OCI-LY1 (cell line): Measurements from ENCODE around the gene TOM1L2.

Experiments
- H2AFZ ChIP-seq: fragments of 200-600 bp; sonication (generic), shearing (Covaris generic); 2 replicates; pipeline ENCODE4 v1.6.0; 2014; ENCODE audit warnings: antibody characterized with exemption, mild to moderate bottlenecking, low read length
- H3F3A ChIP-seq: fragments of 200-600 bp; sonication (generic), shearing (Covaris generic); 2 replicates; pipeline ENCODE4 v1.6.0; 2014; ENCODE audit warnings: mild to moderate bottlenecking, antibody characterized with exemption, low read length, moderate library complexity; ENCODE audit not compliant: insufficient read depth
- H3K27ac ChIP-seq: fragments of 200-600 bp; sonication (generic); 2 replicates; pipeline ENCODE4 v1.5.1; 2014; ENCODE audit warnings: low read length, mixed run types, mild to moderate bottlenecking, low read depth; ENCODE audit not compliant: poor library complexity, severe bottlenecking
- H3K27me3 ChIP-seq: fragments of 200-600 bp; sonication (generic); 2 replicates; pipeline ENCODE4 v1.6.0; 2014; ENCODE audit warnings: antibody characterized with exemption, mild to moderate bottlenecking, low read length, moderate library complexity; ENCODE audit not compliant: insufficient read depth
- H3K36me3 ChIP-seq: fragments of 200-600 bp; sonication (generic); 2 replicates; pipeline ENCODE4 v1.6.1; 2014; ENCODE audit warnings: mild to moderate bottlenecking, antibody characterized with exemption, low read length, moderate library complexity, mixed read lengths; ENCODE audit not compliant: insufficient read depth
- H3K4me1 ChIP-seq: fragments of 200-600 bp; sonication (generic); 2 replicates; pipeline ENCODE4 v1.5.1; 2014; ENCODE audit warnings: mild to moderate bottlenecking, low read length, moderate library complexity; ENCODE audit not compliant: insufficient read depth, severe bottlenecking
- H3K4me2 ChIP-seq: fragments of 200-600 bp; sonication (generic), shearing (Covaris generic); 2 replicates; pipeline ENCODE4 v1.6.1; 2014; ENCODE audit warnings: low read length
- H3K4me3 ChIP-seq: fragments of 200-600 bp; sonication (generic); 2 replicates; pipeline ENCODE4 v1.5.1; 2014; ENCODE audit warnings: low read length, low read depth, mild to moderate bottlenecking, mixed read lengths; ENCODE audit not compliant: poor library complexity, severe bottlenecking
- H3K79me2 ChIP-seq: fragments of 200-600 bp; shearing (Covaris generic); 2 replicates; pipeline ENCODE4 v1.6.1; 2016; ENCODE audit warnings: mixed run types, low read length, mixed read lengths; ENCODE audit not compliant: insufficient read depth
- H3K9ac ChIP-seq: fragments of 200-600 bp; sonication (generic), shearing (Covaris generic); 2 replicates; pipeline ENCODE4 v1.6.1; 2014; ENCODE audit warnings: mild to moderate bottlenecking, low read length, mixed read lengths
- H3K9me2 ChIP-seq: fragments of 200-600 bp; sonication (generic), shearing (Covaris generic); 2 replicates; pipeline ENCODE4 v1.6.1; 2014; ENCODE audit warnings: low read depth, mild to moderate bottlenecking, low read length, mixed read lengths
- H3K9me3 ChIP-seq: fragments of 200-600 bp; shearing (Covaris generic); 2 replicates; pipeline ENCODE4 v1.6.1; 2014; ENCODE audit warnings: low read length, mixed read lengths
- H4K20me1 ChIP-seq: fragments of 200-600 bp; sonication (generic), shearing (Covaris generic); 2 replicates; pipeline ENCODE4 v1.6.0; 2016; ENCODE audit warnings: mild to moderate bottlenecking, low read length; ENCODE audit not compliant: insufficient read depth
- EZH2 ChIP-seq: fragments of 200-600 bp; sonication (generic), shearing (Covaris generic); IDR thresholded peaks from 2 replicates; pipeline ENCODE4 v1.8.0; 2017; ENCODE audit warnings: borderline replicate concordance, mixed run types, mild to moderate bottlenecking, antibody characterized with exemption, low read length, moderate library complexity, mixed read lengths
- TF ChIP-seq, protein P1 (sequence below): fragments of 200-600 bp; sonication (generic), shearing (Covaris generic); IDR thresholded peaks from 2 replicates; pipeline ENCODE4 v1.5.1; 2017; ENCODE audit warnings: mild to moderate bottlenecking, antibody characterized with exemption, low read length, moderate library complexity, mixed read lengths

TOM1L2 gene

DNA sequence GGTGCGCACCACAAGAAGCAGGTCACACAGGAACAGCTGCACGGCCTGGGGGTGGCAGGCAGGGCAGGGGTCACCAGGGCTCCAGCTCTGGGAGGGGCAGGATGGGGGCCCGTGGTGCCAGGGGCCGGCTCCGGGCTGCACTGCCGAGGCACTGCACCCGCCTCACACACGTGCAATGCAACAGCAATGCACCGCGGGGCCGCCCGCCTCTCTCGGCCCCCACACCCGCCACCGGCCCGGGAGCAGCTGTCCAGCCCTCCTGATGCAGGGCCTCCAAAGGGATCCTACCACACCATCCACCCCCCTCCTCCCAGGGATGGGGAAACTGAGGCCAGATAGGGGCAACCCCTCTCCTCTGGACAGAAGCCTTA lies 158.5 kb downstream of the TOM1L2 start:
- H3K27me3 ChIP-seq, result no peaks in the 10 kb centered on the region
- H3K4me1 ChIP-seq, result peaks cover 4% of the 10 kb centered on the region
- no peak overlapping the region for H3K9ac ChIP-seq
- H3F3A ChIP-seq, result no peaks in the 10 kb centered on the region
- no peaks in the 10 kb centered on the region for H3K79me2 ChIP-seq
- peaks cover 76% of the 10 kb centered on the region for H3K36me3 ChIP-seq
- H3K4me2 ChIP-seq, result no peak overlapping the region
- H3K9me3 ChIP-seq, result no peaks in the 10 kb centered on the region
- H3K4me3 ChIP-seq, result no peak overlapping the region
- H2AFZ ChIP-seq, result no peak overlapping the region
- H4K20me1 ChIP-seq, result no peaks in the 10 kb centered on the region
- H3K9me2 ChIP-seq, result no peaks in the 10 kb centered on the region
- H3K27ac ChIP-seq, result no peak overlapping the region
- TF ChIP-seq, protein P1, sequence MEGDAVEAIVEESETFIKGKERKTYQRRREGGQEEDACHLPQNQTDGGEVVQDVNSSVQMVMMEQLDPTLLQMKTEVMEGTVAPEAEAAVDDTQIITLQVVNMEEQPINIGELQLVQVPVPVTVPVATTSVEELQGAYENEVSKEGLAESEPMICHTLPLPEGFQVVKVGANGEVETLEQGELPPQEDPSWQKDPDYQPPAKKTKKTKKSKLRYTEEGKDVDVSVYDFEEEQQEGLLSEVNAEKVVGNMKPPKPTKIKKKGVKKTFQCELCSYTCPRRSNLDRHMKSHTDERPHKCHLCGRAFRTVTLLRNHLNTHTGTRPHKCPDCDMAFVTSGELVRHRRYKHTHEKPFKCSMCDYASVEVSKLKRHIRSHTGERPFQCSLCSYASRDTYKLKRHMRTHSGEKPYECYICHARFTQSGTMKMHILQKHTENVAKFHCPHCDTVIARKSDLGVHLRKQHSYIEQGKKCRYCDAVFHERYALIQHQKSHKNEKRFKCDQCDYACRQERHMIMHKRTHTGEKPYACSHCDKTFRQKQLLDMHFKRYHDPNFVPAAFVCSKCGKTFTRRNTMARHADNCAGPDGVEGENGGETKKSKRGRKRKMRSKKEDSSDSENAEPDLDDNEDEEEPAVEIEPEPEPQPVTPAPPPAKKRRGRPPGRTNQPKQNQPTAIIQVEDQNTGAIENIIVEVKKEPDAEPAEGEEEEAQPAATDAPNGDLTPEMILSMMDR, result no peak
- TF ChIP-seq EZH2, result no peak

GRCh38 chr17:17813055-17813724 lies 159.0 kb downstream of the TOM1L2 start:
- Histone ChIP-seq H3K9ac (no peak overlapping the region), H3F3A (no peaks in the 10 kb centered on the region), H3K4me2 (no peak overlapping the region), H3K27ac (no peak overlapping the region), H3K9me3 (no peaks in the 10 kb centered on the region), H3K4me3 (no peak overlapping the region), H2AFZ (no peak overlapping the region), H3K79me2 (no peaks in the 10 kb centered on the region), H3K36me3 (peaks cover 71% of the 10 kb centered on the region), H3K9me2 (no peaks in the 10 kb centered on the region), H3K4me1 (peaks cover 4% of the 10 kb centered on the region), H3K27me3 (no peaks in the 10 kb centered on the region), H4K20me1 (no peaks in the 10 kb centered on the region)
- TF ChIP-seq, protein P1, result no peak
- no peak for TF ChIP-seq EZH2

- Histone ChIP-seq H3K36me3 (peaks cover 64% of the 10 kb centered on the region), H3K79me2 (no peaks in the 10 kb centered on the region), H3K4me3 (no peak overlapping the region), H3K9me3 (no peaks in the 10 kb centered on the region), H3K27ac (no peak overlapping the region), H3K9ac (no peak overlapping the region), H3K9me2 (no peaks in the 10 kb centered on the region), H4K20me1 (no peaks in the 10 kb centered on the region), H2AFZ (no peak overlapping the region), H3K27me3 (no peaks in the 10 kb centered on the region), H3K4me1 (peaks cover 4% of the 10 kb centered on the region), H3K4me2 (no peak overlapping the region), H3F3A (no peaks in the 10 kb centered on the region)
- TF ChIP-seq, protein P1, result peak; percentile 97
- no peak for TF ChIP-seq EZH2
These were observed 159.8 kb downstream of the TOM1L2 start for GRCh38 chr17:17812211-17813054.
